HG03354 (cell line): Measurements from ENCODE around the gene SMARCC1.

Experiments used
- ATAC-seq: cut with Tn5 transposase; IDR thresholded peaks from one replicate; pipeline ENCODE4 v1.9.1; 2021; ENCODE audit warnings: mild to moderate bottlenecking; ENCODE audit not compliant: unreplicated experiment, poor library complexity, severe bottlenecking

Gene SMARCC1

DNA sequence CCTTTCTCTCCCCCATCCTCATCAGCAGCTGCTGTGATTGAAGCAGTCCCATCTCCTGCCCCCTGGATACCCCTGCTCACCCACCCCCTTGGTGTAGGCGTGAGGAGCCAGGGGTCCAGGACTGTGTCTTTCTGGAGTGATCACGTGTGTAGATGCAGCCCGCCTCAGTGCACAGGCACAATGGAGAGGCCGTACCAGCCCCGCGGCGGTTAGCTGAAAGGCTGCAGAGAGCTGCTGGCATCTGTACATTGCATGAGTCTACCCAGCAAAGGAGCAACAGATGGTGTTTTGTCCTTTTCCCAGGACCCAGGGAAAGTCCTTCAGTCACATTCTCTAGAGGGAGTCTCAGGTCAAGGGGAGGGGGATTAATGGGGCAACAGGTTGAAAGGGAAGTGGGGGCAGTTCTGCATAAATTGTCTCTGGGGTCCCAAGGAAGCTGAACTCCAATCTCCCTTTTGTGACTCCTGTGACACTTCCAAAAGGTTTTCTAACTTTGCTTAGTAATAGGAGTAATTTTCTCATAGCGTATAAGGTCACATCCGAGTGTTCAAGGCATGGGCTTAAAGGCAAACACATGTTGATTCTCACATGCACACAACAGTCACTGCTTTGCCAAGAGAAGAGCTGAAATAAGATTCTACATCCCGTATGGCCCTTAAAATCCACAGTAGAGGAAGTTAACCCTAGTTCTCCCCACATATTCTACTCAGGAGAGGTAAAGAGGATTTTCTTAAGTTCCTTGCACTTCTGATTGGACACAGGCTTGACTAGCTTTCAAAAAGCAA, 210.1 kb downstream of the SMARCC1 start:
- no peak for ATAC-seq

DNA sequence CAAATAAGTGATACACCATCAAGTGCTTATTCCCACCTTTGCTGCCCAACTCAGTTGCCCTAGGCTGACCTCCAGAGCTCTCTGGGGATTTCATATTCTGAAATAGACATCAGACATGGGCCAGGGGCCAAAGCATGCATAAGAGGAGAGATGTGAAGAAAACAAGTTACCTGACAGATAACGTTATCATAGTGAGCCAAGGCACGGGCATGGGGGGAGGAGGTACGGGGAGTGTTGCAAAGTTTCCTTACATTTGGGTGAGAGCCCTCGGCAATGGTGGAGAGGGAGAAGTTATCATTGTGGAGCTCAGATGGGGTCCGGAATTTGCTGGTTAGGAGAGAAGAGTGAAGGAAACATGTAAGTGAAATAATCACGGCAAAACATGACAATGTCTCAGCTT, 212.8 kb downstream of the SMARCC1 start:
- no peak for ATAC-seq

DNA sequence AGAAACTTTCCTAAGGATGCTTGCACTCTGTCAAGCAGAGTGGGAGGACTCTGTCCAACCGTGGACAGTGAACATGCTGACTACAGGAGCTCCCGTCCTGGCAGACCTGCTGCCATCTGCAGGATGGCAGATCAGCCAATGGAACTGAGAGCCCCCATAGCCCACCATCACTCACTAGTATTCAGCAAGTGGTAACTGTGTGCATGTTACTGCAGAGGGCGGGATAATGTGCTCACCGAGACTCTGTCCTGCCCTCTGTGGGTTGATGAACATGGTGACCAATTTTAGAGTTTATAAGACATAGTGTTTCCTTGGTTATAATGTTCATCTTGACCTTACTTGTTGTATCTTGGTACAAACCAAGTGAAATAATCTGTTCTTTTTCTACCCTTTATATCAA, 214.5 kb downstream of the SMARCC1 start:
- no peak for ATAC-seq

DNA sequence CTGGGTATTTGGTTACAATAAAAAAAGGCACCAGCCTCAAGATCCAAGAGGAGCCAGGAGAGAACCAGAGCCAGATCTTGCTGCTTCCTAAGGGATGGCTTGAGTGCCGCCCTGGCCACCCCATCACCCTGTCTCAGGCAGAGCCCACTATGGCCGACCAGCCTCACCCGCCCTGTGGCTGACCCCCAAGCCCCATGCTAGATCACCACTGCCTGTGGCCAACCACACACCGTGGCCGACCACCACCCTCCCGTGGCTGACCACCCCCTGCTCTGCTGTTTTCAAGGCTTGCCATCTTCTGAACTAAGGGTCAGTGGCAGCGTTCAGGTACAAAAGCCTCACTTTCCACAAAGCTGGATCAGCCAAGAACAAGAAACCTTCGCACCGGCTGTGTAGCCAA, 215.0 kb downstream of the SMARCC1 start:
- no peak for ATAC-seq

DNA sequence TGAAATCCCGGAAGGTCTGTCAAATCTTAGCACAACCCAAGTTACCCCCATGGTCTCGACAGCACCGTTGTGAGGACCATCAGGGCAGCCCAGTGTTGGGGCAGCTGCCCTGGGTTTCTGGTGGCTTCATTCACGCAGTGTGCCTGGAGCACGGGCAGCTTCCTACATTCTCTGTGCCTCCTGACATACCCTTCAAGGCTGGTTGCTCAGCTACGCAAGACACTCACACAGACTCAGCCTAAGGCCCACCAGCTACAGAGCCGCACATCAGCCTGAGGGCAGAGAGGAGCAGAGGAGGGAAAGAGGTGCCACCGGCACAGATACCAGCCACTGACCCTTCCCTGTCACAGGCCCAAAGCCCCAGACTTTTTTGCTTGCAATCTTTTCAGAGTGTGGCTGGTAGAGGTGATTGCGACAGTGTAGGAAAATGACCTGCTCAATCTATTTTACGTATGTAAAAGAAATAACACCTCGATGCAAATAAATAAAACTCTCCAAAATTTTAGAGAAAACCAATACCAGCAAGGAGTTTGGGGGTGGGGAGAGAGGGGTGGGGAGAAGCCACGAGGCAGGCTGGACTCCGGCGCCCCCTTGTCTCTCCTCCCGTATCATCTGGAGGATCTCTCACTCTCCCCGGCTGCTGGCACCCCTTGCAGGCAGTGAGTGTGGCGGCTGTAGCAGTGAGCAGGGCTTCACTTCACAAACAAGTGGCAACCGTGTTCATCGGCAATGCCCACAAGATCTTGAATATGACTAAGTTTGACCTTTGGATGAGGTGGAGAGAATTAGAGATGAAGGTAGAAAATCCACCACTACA, 215.8 kb downstream of the SMARCC1 start:
- no peak for ATAC-seq

DNA sequence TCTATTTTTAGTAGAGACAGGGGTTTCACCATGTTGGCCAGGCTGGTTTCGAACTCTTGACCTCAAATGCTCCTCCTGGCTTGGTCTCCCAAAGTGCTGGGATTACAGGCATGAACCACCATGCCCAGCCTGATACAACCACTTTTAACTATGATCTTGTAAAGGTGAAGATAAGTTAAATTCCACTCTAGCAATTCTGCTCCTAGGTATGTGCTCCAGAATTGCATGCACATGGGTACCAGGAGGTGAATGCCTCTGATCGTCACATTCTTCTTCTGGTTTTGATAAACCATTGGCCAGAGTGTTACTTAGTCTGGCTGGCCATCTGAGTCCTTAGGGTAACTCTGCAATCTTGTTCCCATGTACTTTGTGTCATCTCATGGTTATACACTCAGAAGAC, 225.3 kb downstream of the SMARCC1 start:
- ATAC-seq: no peak

DNA sequence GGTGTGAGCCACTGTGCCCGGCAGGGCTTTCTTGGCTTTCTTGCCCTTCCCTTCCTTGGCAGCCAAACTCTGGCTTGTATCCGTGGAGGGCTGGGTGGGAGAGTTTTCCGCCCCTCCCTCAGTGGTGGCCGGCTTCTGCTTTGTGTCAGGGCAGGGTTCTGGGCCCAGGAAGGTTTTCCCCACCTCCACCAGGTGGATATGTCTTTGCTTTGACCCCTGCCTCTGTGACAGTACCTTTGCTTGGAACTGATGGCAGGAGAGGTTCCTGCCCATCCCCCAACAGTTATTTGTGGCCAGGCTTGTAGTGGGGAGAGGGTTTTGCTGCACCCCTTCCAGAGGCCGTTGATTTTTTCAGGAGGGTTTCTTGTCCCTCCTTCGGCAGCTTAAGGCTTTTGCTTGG, 227.4 kb downstream of the SMARCC1 start:
- ATAC-seq: no peak

DNA sequence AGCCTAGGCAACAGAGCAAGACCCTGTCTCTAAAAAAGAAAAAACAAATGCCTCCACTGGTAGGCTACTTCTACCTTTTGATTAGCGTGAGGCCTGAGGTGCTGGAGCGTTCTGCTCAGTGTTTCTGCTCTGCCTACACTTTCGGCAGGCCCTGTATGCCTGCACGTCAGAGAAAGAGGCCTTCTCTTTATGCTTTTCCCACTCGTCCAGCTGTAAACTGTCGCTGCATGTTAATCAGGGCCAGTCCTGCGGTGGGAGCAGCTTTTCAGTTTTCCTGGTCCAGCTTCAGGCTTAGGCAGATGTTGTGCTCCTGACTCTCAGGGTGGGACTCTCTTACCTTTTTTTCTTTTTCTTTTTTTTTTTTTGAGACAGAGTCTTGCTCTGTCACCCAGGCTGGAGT, 228.3 kb downstream of the SMARCC1 start:
- ATAC-seq: no peak

DNA sequence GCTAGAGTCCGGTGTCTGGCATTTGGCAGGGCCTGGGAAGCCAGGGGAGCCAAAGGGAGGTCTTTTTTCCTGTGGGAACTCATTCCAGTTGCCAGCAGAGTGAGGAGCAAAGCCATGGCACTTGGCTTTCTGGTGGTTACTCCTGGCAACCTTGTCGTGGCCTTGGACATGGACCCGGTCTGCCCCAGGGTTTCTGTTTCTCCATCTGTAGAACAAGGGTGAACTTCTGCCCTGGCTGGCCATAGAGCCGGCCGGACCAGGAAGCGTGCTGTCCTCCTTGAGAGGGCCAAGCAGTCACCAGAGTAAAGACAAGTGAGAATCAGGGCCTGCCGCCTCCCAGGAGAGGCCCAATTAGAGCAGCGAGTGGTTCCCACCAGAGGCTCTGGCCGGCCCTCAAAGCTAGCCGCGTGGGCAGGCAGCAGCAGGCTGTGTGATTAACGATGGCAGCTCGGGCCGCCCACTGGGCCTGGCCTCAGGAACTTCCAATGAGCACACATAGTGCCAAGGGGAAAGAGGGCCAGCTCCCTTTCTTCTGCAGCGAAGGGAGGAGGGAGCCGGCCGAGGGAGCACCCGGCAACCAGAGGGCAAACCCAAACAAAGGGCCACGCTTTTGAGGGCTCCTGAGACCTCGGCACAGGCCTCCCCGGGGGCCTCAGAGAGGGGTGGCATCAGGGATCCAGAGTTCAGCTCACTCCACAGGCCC, 239.1 kb downstream of the SMARCC1 start:
- ATAC-seq: no peak

DNA sequence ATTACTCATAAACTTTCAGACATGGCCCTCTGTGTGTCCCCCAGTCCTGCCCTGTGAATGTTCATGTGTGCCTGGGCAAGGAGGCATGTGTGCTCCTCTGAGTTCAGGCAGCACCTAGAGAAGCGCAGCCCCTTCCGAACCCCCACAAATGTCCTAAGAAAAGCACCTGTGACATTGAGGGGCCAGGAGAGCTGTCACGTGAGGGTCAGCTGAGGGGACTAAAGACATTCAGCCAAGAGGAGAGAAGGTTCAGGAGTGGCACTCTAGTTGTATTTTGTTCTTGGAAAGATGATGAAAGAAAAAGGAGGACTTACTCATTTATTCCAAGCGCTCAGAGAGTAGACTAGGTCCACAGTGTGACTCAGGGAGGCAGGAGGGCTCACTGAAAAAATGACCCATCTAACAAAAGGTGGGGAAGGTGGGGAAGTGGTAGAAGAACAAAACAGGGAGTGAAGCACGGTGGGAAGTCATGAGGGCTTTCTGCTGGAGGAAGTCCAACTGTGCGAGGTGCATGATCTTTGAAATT, 240.0 kb downstream of the SMARCC1 start:
- no peak for ATAC-seq

DNA sequence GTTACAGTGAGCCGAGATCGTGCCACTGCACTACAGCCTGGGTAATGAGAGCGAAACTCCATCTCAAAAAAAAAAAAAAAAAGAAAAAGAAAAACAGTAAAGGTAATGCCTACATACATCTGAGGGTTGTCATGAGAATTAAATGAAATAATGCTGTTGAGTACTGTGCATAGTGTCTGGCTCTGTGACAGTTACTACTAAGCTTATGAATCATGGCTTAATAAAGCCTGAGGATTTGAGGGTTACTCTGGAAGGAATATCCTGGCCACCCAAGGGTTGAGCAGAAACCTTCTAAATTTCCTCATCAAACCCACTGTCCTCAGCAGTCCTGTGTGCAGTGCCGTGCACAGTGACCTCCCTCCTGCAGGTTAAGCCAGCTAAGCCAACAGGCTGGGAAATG, 241.4 kb downstream of the SMARCC1 start:
- ATAC-seq: no peak

DNA sequence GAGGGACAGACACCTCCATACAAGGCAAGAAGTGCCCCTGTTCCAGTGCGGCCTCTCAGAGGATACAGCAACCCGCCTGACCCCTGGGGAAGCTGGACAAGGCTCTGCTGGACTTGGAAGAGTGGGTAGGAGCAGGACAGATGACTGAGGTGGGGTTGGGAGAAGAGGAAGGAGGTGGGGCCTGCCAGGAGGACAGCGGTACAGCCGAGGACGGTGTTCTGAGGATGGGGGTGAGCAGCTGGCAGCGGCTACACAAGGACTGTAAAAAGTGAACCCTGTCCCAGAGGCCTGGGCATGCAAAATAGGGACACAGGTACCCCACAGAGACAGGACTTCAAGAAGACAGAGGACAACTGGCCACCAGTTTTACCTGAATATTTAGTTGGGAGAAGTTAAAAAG, 244.7 kb downstream of the SMARCC1 start:
- ATAC-seq: no peak

DNA sequence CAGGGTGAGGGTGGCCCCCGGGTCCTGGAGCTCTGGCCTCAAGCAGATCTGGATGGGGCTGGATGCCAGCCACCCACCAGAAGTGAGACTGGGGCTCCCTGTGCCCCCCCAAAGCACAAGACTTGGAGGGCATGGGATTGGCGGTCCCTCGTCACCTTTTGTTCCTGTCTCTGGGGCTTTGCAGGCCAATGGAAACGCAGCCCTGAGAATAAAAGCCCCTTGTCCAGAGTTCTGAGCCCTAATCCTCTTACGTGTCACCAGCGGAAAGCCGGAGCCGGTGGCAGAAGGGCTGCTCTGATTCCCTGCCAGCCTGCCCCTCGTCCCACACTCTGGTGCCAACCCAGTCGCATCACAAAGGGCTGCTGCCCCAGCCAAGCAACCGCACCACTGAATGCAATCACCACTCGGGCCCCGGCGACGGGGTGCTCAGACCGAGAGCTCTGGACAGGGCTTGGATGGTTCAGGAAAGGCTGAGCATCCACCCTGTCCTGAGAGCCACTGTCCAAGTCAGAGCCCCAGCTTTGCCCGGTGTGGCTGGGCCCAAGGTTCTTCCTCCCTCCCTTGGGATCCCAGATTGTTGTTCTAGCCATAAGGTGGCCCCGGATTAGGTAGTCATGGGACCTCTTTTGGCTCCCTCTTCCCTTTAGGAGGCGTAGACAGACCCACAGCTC, 245.3 kb downstream of the SMARCC1 start:
- no peak for ATAC-seq
